HG03025 (cell line): Measurements from ENCODE around the gene PDE1C.

ENCODE experiments used
- ATAC-seq: cut with Tn5 transposase; IDR thresholded peaks from one replicate; pipeline ENCODE4 v1.9.1; 2021; ENCODE audit warnings: mild to moderate bottlenecking, moderate library complexity; ENCODE audit not compliant: unreplicated experiment, low FRiP score

The PDE1C gene

GRCh38 chr7:31906479-31907171 is 163.6 kb downstream of the PDE1C start:
- ATAC-seq = no peak

- ATAC-seq = no peak
Observed at GRCh38 chr7:31903962-31904361, 166.2 kb downstream of the PDE1C start.

- no peak for ATAC-seq
Observed at GRCh38 chr7:31899356-31899927, 170.8 kb downstream of the PDE1C start.

- no peak for ATAC-seq
Observed at GRCh38 chr7:31896925-31897324, 173.3 kb downstream of the PDE1C start.

GRCh38 chr7:31894308-31894707 is 175.9 kb downstream of the PDE1C start:
- no peak for ATAC-seq

GRCh38 chr7:31893365-31893764 is 176.8 kb downstream of the PDE1C start:
- ATAC-seq = no peak

GRCh38 chr7:31892099-31892829 is 177.9 kb downstream of the PDE1C start:
- ATAC-seq = peak; percentile 90

GRCh38 chr7:31890766-31891165 is 179.4 kb downstream of the PDE1C start:
- ATAC-seq = no peak

- no peak for ATAC-seq
Observed at GRCh38 chr7:31890198-31890597, 180.0 kb downstream of the PDE1C start.

- ATAC-seq = no peak
Observed at GRCh38 chr7:31887006-31887405, 183.2 kb downstream of the PDE1C start.

GRCh38 chr7:31885171-31885570 is 185.0 kb downstream of the PDE1C start:
- no peak for ATAC-seq

- peak; percentile 55 for ATAC-seq
Observed at GRCh38 chr7:31883761-31884164, 186.4 kb downstream of the PDE1C start.

GRCh38 chr7:31882187-31882586 is 188.0 kb downstream of the PDE1C start:
- ATAC-seq = no peak

- ATAC-seq = no peak
Observed at GRCh38 chr7:31878875-31879274, 191.3 kb downstream of the PDE1C start.

- ATAC-seq = no peak
Observed at GRCh38 chr7:31875424-31875823, 194.8 kb downstream of the PDE1C start.

GRCh38 chr7:31874631-31875386 is 195.4 kb downstream of the PDE1C start:
- no peak for ATAC-seq

- peak; percentile 67 for ATAC-seq
Observed at GRCh38 chr7:31873816-31874597, 196.2 kb downstream of the PDE1C start.

- ATAC-seq = no peak
Observed at GRCh38 chr7:31872545-31873370, 197.4 kb downstream of the PDE1C start.

GRCh38 chr7:31864646-31865045 is 205.6 kb downstream of the PDE1C start:
- no peak for ATAC-seq
